HEK293 (cell line): ENCODE results near the gene EML3.
A peak's percentile ranks its signal among the peaks of the same experiment; 100 is the strongest.

Experiments used
- CTCF ChIA-PET: fragments of 350-600 bp; formaldehyde crosslinking; extraction: SDS; loops from one replicate; lab custom pipeline; 2021; ENCODE audit warnings: antibody characterized with exemption; lab: Yijun Ruan, JAX
- POLR2A ChIA-PET: fragments of 300-600 bp; formaldehyde crosslinking; extraction: SDS; loops from one replicate; lab custom pipeline; 2020; ENCODE audit warnings: antibody characterized with exemption, inconsistent platforms; lab: Yijun Ruan, JAX
- H3K27ac ChIP-seq: fragments of 200-500 bp; sonication (Bioruptor generic); 2 replicates; pipeline ENCODE4 v1.5.1; 2014; ENCODE audit warnings: low read depth, low read length, control low read depth, inconsistent platforms; ENCODE audit errors: extremely low read depth
- H3K36me3 ChIP-seq, 2 experiments: fragments of 200-500 bp in 1 of 2; sonication (Bioruptor generic) in 1 of 2; 1 replicate in 1 of 2; 2 replicates in 1 of 2; pipeline ENCODE4 v1.5.1; 2014 to 2017; ENCODE audit warnings: inconsistent platforms in 2 of 2, low read length in 2 of 2; ENCODE audit not compliant: control insufficient read depth in 2 of 2, insufficient read depth in 1 of 2
- H3K4me1 ChIP-seq: fragments of 200-500 bp; sonication (Bioruptor generic); 2 replicates; pipeline ENCODE4 v1.5.1; 2014; ENCODE audit warnings: mild to moderate bottlenecking, low read length, inconsistent platforms; ENCODE audit not compliant: control insufficient read depth, insufficient read depth
- H3K4me3 ChIP-seq: 2 replicates; pipeline ENCODE4 v1.5.1; 2011; ENCODE audit warnings: low read depth, mild to moderate bottlenecking, control low read depth, low read length, moderate library complexity
- H3K9me3 ChIP-seq: fragments of 200-500 bp; sonication (Bioruptor generic); 2 replicates; pipeline ENCODE4 v1.5.1; 2014; ENCODE audit warnings: low read depth, low read length, inconsistent platforms; ENCODE audit not compliant: control insufficient read depth, insufficient read depth
- ELK4 ChIP-seq: IDR thresholded peaks from 2 replicates; pipeline ENCODE4 v1.6.1; 2011; ENCODE audit warnings: mild to moderate bottlenecking, low read depth, low read length, borderline replicate concordance
- HIC1 ChIP-seq: fragments of 450-650 bp; formaldehyde crosslinking; IDR thresholded peaks from 2 replicates; pipeline ENCODE4 v1.5.1; 2016; ENCODE audit warnings: missing biosample characterization, missing genetic modification characterization
- KLF8 ChIP-seq: fragments of 450-650 bp; formaldehyde crosslinking; IDR thresholded peaks from 2 replicates; pipeline ENCODE4 v1.5.1; 2016; ENCODE audit warnings: missing biosample characterization, missing genetic modification characterization
- OSR2 ChIP-seq: fragments of 450-650 bp; formaldehyde crosslinking; IDR thresholded peaks from 2 replicates; pipeline ENCODE4 v1.5.1; 2016; ENCODE audit warnings: missing biosample characterization, missing genetic modification characterization
- PATZ1 ChIP-seq: fragments of 450-650 bp; formaldehyde crosslinking; IDR thresholded peaks from 2 replicates; pipeline ENCODE4 v1.5.1; 2016; ENCODE audit warnings: missing biosample characterization, missing genetic modification characterization
- PRDM1 ChIP-seq: fragments of 450-650 bp; formaldehyde crosslinking; IDR thresholded peaks from 2 replicates; pipeline ENCODE4; 2016; ENCODE audit warnings: missing biosample characterization, missing genetic modification characterization
- PRDM2 ChIP-seq: fragments of 450-650 bp; formaldehyde crosslinking; IDR thresholded peaks from 2 replicates; pipeline ENCODE4 v1.5.1; 2016; ENCODE audit warnings: missing biosample characterization, missing genetic modification characterization, borderline replicate concordance
- REPIN1 ChIP-seq: fragments of 450-650 bp; formaldehyde crosslinking; IDR thresholded peaks from 2 replicates; pipeline ENCODE4 v1.5.1; 2017; ENCODE audit warnings: missing biosample characterization, missing genetic modification characterization, low read depth
- ZBTB6 ChIP-seq: fragments of 450-650 bp; formaldehyde crosslinking; IDR thresholded peaks from 2 replicates; pipeline ENCODE4 v1.5.1; 2017; ENCODE audit warnings: missing biosample characterization, missing genetic modification characterization
- ZBTB7A ChIP-seq: fragments of 450-650 bp; formaldehyde crosslinking; IDR thresholded peaks from 2 replicates; pipeline ENCODE4 v1.5.1; 2016; ENCODE audit warnings: low read depth, missing biosample characterization, missing genetic modification characterization
- ZEB2 ChIP-seq: fragments of 450-650 bp; formaldehyde crosslinking; IDR thresholded peaks from 2 replicates; pipeline ENCODE4 v1.5.1; 2016; ENCODE audit warnings: missing biosample characterization, missing genetic modification characterization
- ZNF10 ChIP-seq: fragments of 450-650 bp; formaldehyde crosslinking; IDR thresholded peaks from 2 replicates; pipeline ENCODE4 v1.5.1; 2017; ENCODE audit warnings: missing biosample characterization, missing genetic modification characterization
- ZNF184 ChIP-seq: fragments of 450-650 bp; IDR thresholded peaks from 2 replicates; pipeline ENCODE4 v1.5.1; 2018; ENCODE audit warnings: missing biosample characterization, mild to moderate bottlenecking, missing genetic modification characterization
- ZNF2 ChIP-seq: fragments of 450-650 bp; formaldehyde crosslinking; IDR thresholded peaks from 2 replicates; pipeline ENCODE4 v1.5.1; 2016; ENCODE audit warnings: missing biosample characterization, missing genetic modification characterization
- ZNF202 ChIP-seq: fragments of 450-650 bp; formaldehyde crosslinking; IDR thresholded peaks from 2 replicates; pipeline ENCODE4 v1.5.1; 2016; ENCODE audit warnings: missing biosample characterization, missing genetic modification characterization, borderline replicate concordance
- ZNF24 ChIP-seq: fragments of 450-650 bp; formaldehyde crosslinking; IDR thresholded peaks from 2 replicates; pipeline ENCODE4 v1.5.1; 2016; ENCODE audit warnings: missing biosample characterization, missing genetic modification characterization
- ZNF341 ChIP-seq: fragments of 450-650 bp; formaldehyde crosslinking; IDR thresholded peaks from 2 replicates; pipeline ENCODE4; 2016; ENCODE audit warnings: low read depth, missing biosample characterization, missing genetic modification characterization
- ZNF426 ChIP-seq: fragments of 450-650 bp; formaldehyde crosslinking; IDR thresholded peaks from 2 replicates; pipeline ENCODE4 v1.5.1; 2017; ENCODE audit warnings: missing biosample characterization, missing genetic modification characterization, mild to moderate bottlenecking, inconsistent platforms, moderate library complexity
- ZNF449 ChIP-seq: fragments of 450-650 bp; formaldehyde crosslinking; IDR thresholded peaks from 2 replicates; pipeline ENCODE4 v1.5.1; 2017; ENCODE audit warnings: missing biosample characterization, mild to moderate bottlenecking, missing genetic modification characterization, moderate library complexity
- ZNF48 ChIP-seq: fragments of 450-650 bp; formaldehyde crosslinking; IDR thresholded peaks from 2 replicates; pipeline ENCODE4 v1.5.1; 2016; ENCODE audit warnings: missing biosample characterization, missing genetic modification characterization
- ZNF548 ChIP-seq: fragments of 450-650 bp; formaldehyde crosslinking; IDR thresholded peaks from 2 replicates; pipeline ENCODE4 v1.5.1; 2016; ENCODE audit warnings: missing biosample characterization, missing genetic modification characterization
- ZNF549 ChIP-seq: fragments of 450-650 bp; IDR thresholded peaks from 2 replicates; pipeline ENCODE4 v1.5.1; 2018; ENCODE audit warnings: missing biosample characterization, missing genetic modification characterization, mild to moderate bottlenecking, inconsistent platforms, moderate library complexity
- ZNF623 ChIP-seq: fragments of 450-650 bp; formaldehyde crosslinking; IDR thresholded peaks from 2 replicates; pipeline ENCODE4 v1.5.1; 2016; ENCODE audit warnings: missing biosample characterization, missing genetic modification characterization
- ZNF837 ChIP-seq: fragments of 450-650 bp; formaldehyde crosslinking; IDR thresholded peaks from 2 replicates; pipeline ENCODE4 v1.5.1; 2016; ENCODE audit warnings: missing biosample characterization, missing genetic modification characterization

The EML3 gene

GRCh38 chr11:62560566-62561103 is 51.9 kb downstream of the EML3 start:
- peaks cover 6% of the 10 kb centered on the region; the same call in 1 of the 2 replicates for H3K4me1 ChIP-seq
- no peak overlapping the region for H3K27ac ChIP-seq
- CTCF ChIA-PET: interaction anchor here (0.5 to 5.2 kb wide), 33 partner anchors 9 to 1029 kb away, joined by 3 to 80 read pairs (median 4); partner anchors contain the start of genes AHNAK, EEF1G, SCGB1A1 and TUT1
- POLR2A ChIA-PET: interaction anchor here (0.6 to 2.5 kb wide), 14 partner anchors 9 to 415 kb away, joined by 3 to 13 read pairs (median 4); partner anchors contain the start of genes AHNAK, EEF1G, GANAB and MTA2
- peaks cover 16 to 82% of the 10 kb centered on the region in 2 experiments for H3K36me3 ChIP-seq
- no peak overlapping the region for H3K4me3 ChIP-seq
- H3K9me3 ChIP-seq: no peaks in the 10 kb centered on the region
- TF ChIP-seq PRDM2 (tag by site-specific recombination) (no peak), ZBTB6 (no peak), ZNF623 (tag by site-specific recombination) (no peak), ZEB2 (tag by site-specific recombination) (peak; percentile 86), ZNF202 (tag by site-specific recombination) (no peak), ZNF837 (tag by site-specific recombination) (0 out of 2 replicates have a peak, but pooled peaks have one; percentile 34), ZNF426 (no peak), ZBTB7A (tag by site-specific recombination) (no peak), ZNF2 (tag by site-specific recombination) (no peak), ELK4 (no peak), OSR2 (tag by site-specific recombination) (no peak), ZNF548 (tag by site-specific recombination) (no peak), ZNF48 (tag by site-specific recombination) (no peak), ZNF449 (tag by site-specific recombination) (no peak; the same call in 1 of the 2 replicates), PRDM1 (tag by site-specific recombination) (no peak), KLF8 (tag by site-specific recombination) (peak; percentile 72), HIC1 (no peak), REPIN1 (tag by site-specific recombination) (no peak), PATZ1 (tag by site-specific recombination) (peak; percentile 94), ZNF24 (tag by site-specific recombination) (no peak), ZNF184 (tag by site-specific recombination) (peak; percentile 68; the same call in 1 of the 2 replicates), ZNF341 (tag by site-specific recombination) (0 out of 2 replicates have a peak, but pooled peaks have one; percentile 26), ZNF10 (tag by site-specific recombination) (0 out of 2 replicates have a peak, but pooled peaks have one; percentile 37), ZNF549 (no peak)
